ENCODE data around the gene SPC25. TPM values are rescaled to one million over a fixed set of nuclear protein-coding genes. Genes with fewer than 3 reads are reported as not detected.

The SPC25 gene
- total RNA-seq, 1 experiment from 2014 or later = 28.6 TPM

GRCh38 chr2:168897449-168897848 lies 7.2 kb upstream of the SPC25 start:
- 0 out of 2 replicates have a peak, but pooled peaks cover 3% of the 10 kb centered on the region for H3K27me3 Mint-ChIP-seq (ENCODE audit: low read depth)
- POLR2A ChIA-PET = interaction anchor here (1.6 kb wide), 1 partner anchor 16 kb away, joined by 3 read pairs; no protein-coding TSS in a partner anchor
- CTCF ChIA-PET = no interaction called here
- H3K4me1 Mint-ChIP-seq = 0 out of 2 replicates have a peak, but pooled peaks cover 3% of the 10 kb centered on the region
- DNase-seq (ENCODE audit: low spot score) = no peak
- H3K36me3 Mint-ChIP-seq = no peaks in the 10 kb centered on the region
- no peak for ATAC-seq
- no peak overlapping the region for H3K4me3 Mint-ChIP-seq
- H3K9me3 Mint-ChIP-seq = no peaks in the 10 kb centered on the region
- TF ChIP-seq HMGA2 (CRISPR knock-in tag; IDR thresholded peaks at IDR 0.05) (peak; percentile 94), GABPB1 (CRISPR knock-in tag; IDR thresholded peaks at IDR 0.05) (no peak)
- no peak overlapping the region for H3K27ac Mint-ChIP-seq

GRCh38 chr2:168896783-168897182 lies 6.6 kb upstream of the SPC25 start:
- POLR2A ChIA-PET = interaction anchor here (1.6 kb wide), 1 partner anchor 16 kb away, joined by 3 read pairs; no protein-coding TSS in a partner anchor
- CTCF ChIA-PET = interaction anchor here (0.5 kb wide), 1 partner anchor 96 kb away, joined by 3 read pairs; no protein-coding TSS in a partner anchor
- no peaks in the 10 kb centered on the region for H3K9me3 Mint-ChIP-seq
- H3K4me3 Mint-ChIP-seq = no peak overlapping the region
- ATAC-seq (no peak), DNase-seq (ENCODE audit: low spot score) (no peak)
- 0 out of 2 replicates have a peak, but pooled peaks cover 3% of the 10 kb centered on the region for H3K4me1 Mint-ChIP-seq
- no peaks in the 10 kb centered on the region for H3K36me3 Mint-ChIP-seq
- peaks cover 10% of the 10 kb centered on the region; the same call in 1 of the 2 replicates for H3K27me3 Mint-ChIP-seq (ENCODE audit: low read depth)
- no peak overlapping the region for H3K27ac Mint-ChIP-seq
- TF ChIP-seq ZNF396 (CRISPR knock-in tag; IDR thresholded peaks at IDR 0.05; ENCODE audit: borderline replicate concordance) (no peak), ESRRA (CRISPR knock-in tag; IDR thresholded peaks at IDR 0.05; ENCODE audit: borderline replicate concordance) (no peak), USF2 (CRISPR knock-in tag; IDR thresholded peaks at IDR 0.05) (no peak), ZNF423 (CRISPR knock-in tag; IDR thresholded peaks at IDR 0.05) (no peak), HMGA2 (CRISPR knock-in tag; IDR thresholded peaks at IDR 0.05) (no peak)

GRCh38 chr2:168895771-168896170 lies 5.5 kb upstream of the SPC25 start:
- no peak overlapping the region for H3K27ac Mint-ChIP-seq
- H3K4me1 Mint-ChIP-seq = 0 out of 2 replicates have a peak, but pooled peaks cover 3% of the 10 kb centered on the region
- TF ChIP-seq ZNF121 (CRISPR knock-in tag; IDR thresholded peaks at IDR 0.05) (no peak), ZNF532 (CRISPR knock-in tag; IDR thresholded peaks at IDR 0.05; ENCODE audit: borderline replicate concordance) (no peak), ZNF219 (CRISPR knock-in tag; IDR thresholded peaks at IDR 0.05; ENCODE audit: borderline replicate concordance) (no peak), ZNF317 (CRISPR knock-in tag; IDR thresholded peaks at IDR 0.05; ENCODE audit: borderline replicate concordance, low read depth) (no peak), ZBTB21 (CRISPR knock-in tag; IDR thresholded peaks at IDR 0.05; ENCODE audit: borderline replicate concordance) (no peak), SMAD3 (CRISPR knock-in tag; IDR thresholded peaks at IDR 0.05; ENCODE audit: borderline replicate concordance) (no peak), ESRRA (CRISPR knock-in tag; IDR thresholded peaks at IDR 0.05; ENCODE audit: borderline replicate concordance) (no peak), CREM (CRISPR knock-in tag; IDR thresholded peaks at IDR 0.05) (no peak), ZNF416 (CRISPR knock-in tag; IDR thresholded peaks at IDR 0.05) (no peak), NFYB (CRISPR knock-in tag; conservative IDR thresholded peaks at IDR 0.05; ENCODE audit: low read depth) (no peak), ZNF512 (CRISPR knock-in tag; IDR thresholded peaks at IDR 0.05; ENCODE audit: borderline replicate concordance) (no peak), CREB1 (CRISPR knock-in tag; IDR thresholded peaks at IDR 0.05) (no peak), ATF1 (CRISPR knock-in tag; IDR thresholded peaks at IDR 0.05) (no peak), ZNF671 (CRISPR knock-in tag; IDR thresholded peaks at IDR 0.05) (no peak)
- POLR2A ChIA-PET = interaction anchor here (1.6 kb wide), 1 partner anchor 17 kb away, joined by 3 read pairs; no protein-coding TSS in a partner anchor
- no peaks in the 10 kb centered on the region for H3K9me3 Mint-ChIP-seq
- H3K27me3 Mint-ChIP-seq (ENCODE audit: low read depth) = peaks cover 20% of the 10 kb centered on the region
- H3K4me3 Mint-ChIP-seq = no peak overlapping the region
- H3K36me3 Mint-ChIP-seq = no peaks in the 10 kb centered on the region
- ATAC-seq = no peak
- DNase-seq (ENCODE audit: low spot score) = no peak
- CTCF ChIA-PET = no interaction called here
